GM12864 (cell line): Measurements from ENCODE around the gene PCBP3.
"Not testable (repeated sequence)": the region's sequence is repeated elsewhere in the genome, so short reads cannot be mapped to it uniquely, and the experiment has no call there.

Experiments used
- DNase-seq: peaks from one replicate; pipeline ENCODE4 v3.0.0-alpha.2; 2011; ENCODE audit warnings: low read depth
- H3K4me3 ChIP-seq: 2 replicates; pipeline ENCODE4 v1.5.1; 2011; ENCODE audit warnings: mild to moderate bottlenecking, low read depth, low read length, control low read depth
- CTCF ChIP-seq: IDR thresholded peaks from 2 replicates; pipeline ENCODE4 v1.5.1; 2011; ENCODE audit warnings: low read depth, mild to moderate bottlenecking, moderate library complexity, low read length, control low read depth, inconsistent platforms; ENCODE audit errors: missing control alignments

PCBP3 gene

GRCh38 chr21:45947716-45948255 lies 304.3 kb downstream of the PCBP3 start:
- DNase-seq, result no peak
- H3K4me3 ChIP-seq, result no peak overlapping the region
- TF ChIP-seq CTCF, result no peak

- TF ChIP-seq CTCF, result no peak
- no peak for DNase-seq
- H3K4me3 ChIP-seq, result no peak overlapping the region
These were observed 305.1 kb downstream of the PCBP3 start for GRCh38 chr21:45948576-45949141.

GRCh38 chr21:45949928-45950739 lies 306.6 kb downstream of the PCBP3 start:
- no peak overlapping the region for H3K4me3 ChIP-seq
- no peak for TF ChIP-seq CTCF
- DNase-seq, result no peak

GRCh38 chr21:45950740-45951515 lies 307.4 kb downstream of the PCBP3 start:
- no peak overlapping the region for H3K4me3 ChIP-seq
- no peak for DNase-seq
- no peak for TF ChIP-seq CTCF

- TF ChIP-seq CTCF, result no peak
- DNase-seq, result no peak
- H3K4me3 ChIP-seq, result no peak overlapping the region
These were observed 308.2 kb downstream of the PCBP3 start for GRCh38 chr21:45951676-45952075.

GRCh38 chr21:45952527-45952926 lies 309.0 kb downstream of the PCBP3 start:
- not testable (repeated sequence) for H3K4me3 ChIP-seq, DNase-seq

- no peak for TF ChIP-seq CTCF
- H3K4me3 ChIP-seq, result no peak overlapping the region
- DNase-seq, result no peak
These were observed 309.4 kb downstream of the PCBP3 start for GRCh38 chr21:45952974-45953373.
